Stimulated activated CD4-positive, alpha-beta T cell treated with anti-CD3 and anti-CD28 coated beads, Interleukin-1b, Interleukin-23, amount 100 ng/mL, for 24 hours (primary cell): ENCODE measurements around the gene FAM222A.

Source experiments
- DNase-seq, 4 experiments: peaks; one replicate each; pipeline ENCODE4 v3.0.0-alpha.2; 2020; ENCODE audit warnings: low read depth in 4 of 4, low spot score in 1 of 4

The FAM222A gene

DNA sequence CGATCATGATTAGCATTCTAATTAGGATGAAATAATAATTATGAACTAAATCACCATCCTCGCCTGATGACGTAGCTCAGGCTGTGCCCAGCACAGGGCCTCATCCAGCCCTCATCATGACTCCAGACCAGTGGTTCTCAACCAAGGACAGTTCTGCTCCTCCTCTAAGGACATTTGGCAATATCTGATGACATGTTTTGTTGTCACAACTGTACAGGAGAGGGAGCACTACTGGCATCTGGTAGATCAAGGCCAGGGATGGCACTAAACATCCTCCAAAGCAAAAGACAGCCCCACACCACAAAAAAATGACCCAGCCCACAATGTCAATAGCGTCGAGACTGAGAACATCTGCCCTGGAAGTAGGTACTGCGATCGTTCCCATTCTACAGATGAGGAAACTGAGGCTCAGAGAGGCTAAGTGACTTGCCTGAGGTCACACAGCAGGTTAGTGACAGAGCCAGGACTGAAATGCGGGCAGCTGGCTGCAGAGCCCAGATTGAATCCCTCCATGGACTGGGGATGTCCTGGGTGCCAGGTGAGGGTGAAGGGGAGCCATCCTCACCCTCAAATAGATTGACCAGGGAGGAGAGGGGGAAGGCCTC lies 104.1 kb downstream of the FAM222A start:
- DNase-seq = no peak

DNA sequence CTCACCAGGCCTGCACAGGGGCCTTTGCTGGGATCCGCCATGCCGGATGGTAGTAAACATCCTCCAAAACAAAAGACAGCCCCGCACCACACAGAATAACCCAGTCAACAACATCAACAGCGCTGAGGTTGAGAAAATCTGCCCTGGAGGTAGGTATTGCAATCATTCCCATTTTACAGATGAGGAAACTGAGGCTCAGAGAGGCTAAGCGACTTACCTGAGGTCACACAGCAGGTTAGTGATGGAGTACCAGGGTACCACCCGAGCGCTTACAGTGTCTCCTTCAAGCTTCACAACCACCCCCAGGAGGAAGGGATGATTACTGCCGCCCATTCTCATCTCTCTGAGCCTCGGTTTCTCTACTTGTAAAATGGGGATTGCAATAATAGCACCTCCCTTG lies 104.6 kb downstream of the FAM222A start:
- no peak for DNase-seq

DNA sequence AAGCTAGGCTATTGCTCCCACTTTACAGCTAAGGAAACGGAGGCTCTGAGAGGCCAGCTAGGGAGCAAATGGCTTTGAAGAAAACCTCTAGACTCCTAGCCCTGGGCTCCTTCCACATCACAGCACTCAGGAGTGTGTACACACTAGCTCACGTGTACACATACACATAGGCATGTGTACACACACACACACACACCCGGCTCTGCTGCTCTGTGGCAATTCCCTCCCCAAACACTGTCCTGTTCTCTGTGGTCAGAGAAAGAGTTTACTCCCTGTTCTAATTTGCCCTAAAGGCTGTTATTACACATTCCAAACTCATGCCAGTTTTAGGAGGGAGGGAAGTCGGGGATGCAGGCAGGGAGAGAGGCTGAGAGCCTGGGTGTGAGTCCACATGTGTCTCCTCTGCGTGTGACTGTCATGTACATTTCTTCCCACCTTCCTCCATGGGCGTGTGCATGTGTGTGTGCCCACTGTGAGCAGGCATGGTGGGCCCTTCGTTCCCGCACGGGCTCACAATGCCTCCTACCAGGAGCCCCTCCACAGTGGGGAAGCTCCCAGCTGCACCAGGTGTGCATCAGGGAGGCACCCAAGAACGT lies 105.4 kb downstream of the FAM222A start:
- no peak for DNase-seq
